CD4-positive, alpha-beta T cell treated with Interleukin-2 at 100 ng/mL for 4 hours (primary cell): ENCODE measurements around the gene FOXE1.

ENCODE experiments used
- DNase-seq: peaks from one replicate; pipeline ENCODE4 v3.0.0-alpha.2; 2020; ENCODE audit warnings: low spot score

The FOXE1 gene

DNA sequence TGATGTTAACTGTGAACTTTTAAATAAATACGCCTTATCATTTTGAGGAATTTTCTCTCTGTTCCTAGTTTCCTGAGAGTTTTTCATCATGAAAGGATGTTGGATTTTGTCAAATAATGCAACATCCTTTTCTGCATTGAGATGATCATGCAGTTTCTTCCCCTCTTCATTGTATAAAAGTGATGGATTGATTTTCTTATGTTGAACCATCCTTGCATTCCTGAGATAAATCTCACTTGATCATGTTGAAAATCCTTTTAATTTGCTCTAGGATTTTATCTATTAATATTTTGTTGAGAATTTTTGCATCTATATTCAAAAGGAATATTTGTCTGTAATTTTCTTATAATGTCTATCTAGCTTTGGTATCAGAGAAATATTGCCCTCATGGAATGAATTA, 13.3 kb downstream of the FOXE1 start:
- DNase-seq, result no peak

DNA sequence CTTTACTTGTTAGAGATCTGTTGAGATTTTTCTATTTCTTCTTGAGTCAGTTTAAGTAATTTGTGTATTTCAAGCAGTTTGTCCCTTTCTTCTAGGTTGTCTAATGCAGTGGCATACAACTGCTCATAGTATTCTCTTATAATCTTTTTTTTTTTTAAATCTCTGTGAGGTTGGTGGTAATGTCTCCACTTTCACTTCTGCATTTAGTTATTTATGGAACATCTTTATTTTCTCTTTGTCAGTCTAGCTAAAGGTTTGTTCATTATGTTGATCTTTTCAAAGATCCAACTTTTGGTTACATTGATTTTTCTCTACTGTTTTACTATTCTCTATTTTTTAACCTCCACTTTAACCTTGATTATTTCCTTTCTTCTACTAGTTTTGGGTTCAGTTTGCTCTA, 13.8 kb downstream of the FOXE1 start:
- DNase-seq, result no peak

DNA sequence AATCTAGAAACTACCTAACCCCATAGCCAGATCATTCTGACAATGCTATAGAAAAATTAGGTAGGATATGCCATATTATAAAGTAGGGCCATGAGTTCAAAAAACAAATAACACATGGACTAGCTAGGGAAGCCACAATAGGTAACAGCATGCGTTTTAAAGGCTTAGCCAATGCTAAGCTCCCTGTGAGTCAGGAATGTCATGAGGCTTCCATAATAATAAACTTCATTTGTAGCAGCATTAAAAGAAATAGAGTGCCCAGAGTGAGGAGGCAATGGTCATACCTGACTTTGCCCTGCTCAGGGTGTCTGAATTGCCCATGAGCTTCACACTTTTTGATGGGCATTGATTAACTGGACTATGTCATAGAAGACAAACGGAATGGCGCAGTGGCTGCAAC, 15.8 kb downstream of the FOXE1 start:
- DNase-seq, result no peak

DNA sequence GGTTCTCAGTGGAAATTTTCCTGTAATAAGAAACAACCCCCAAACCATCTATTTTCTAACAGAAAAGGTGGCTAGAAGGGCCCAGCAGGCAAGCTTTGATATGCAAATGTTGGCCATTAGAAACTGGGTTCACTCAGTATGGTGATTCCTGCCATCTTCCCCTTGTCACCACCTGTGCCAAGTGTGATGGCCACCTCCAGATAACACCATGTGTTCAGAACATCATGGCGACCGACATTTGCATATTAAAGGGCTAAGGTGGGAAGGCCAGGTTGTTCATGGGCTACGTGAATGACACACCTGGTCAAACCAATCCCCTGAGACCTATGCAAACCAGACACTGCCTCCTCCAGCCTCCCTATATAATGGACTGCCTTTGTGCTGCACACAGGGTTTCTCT, 20.4 kb downstream of the FOXE1 start:
- DNase-seq, result no peak

DNA sequence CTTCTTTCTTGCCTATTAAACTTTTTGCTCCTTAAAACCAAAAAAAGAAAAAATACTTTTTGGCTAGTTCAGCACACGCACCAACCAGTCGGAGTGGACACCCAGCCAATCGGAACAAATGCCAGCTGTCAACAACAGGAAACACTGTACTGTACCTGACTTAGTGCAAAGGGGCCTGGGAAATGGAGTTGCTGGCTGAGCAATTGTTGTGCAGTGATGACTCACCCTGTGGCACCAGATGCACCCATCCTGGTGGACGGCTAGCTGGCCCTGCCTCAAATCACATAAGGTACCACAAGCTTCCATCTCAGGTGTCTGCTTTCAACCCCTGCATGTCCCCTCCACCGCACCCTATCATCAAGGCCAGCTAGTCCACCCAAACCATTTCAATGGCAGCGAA, 20.9 kb downstream of the FOXE1 start:
- DNase-seq, result no peak

DNA sequence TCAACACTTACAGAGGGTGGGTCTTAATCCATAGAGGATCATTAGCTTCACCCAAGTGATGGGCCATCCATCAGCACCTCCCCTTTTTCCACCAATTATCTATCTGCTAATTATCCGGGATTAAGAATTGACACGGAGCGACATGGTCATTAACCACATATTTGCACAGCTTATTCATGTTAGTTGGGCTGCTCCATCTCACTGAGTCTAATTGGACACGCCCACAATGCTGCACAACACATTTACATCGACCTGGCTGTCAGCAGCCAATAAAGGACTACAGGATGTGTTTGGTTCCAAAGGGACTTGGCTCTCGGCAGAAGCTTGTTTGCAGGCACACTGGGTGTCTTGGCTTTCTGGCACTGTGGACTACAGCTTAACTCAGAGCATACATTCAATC, 21.6 kb downstream of the FOXE1 start:
- DNase-seq, result no peak

DNA sequence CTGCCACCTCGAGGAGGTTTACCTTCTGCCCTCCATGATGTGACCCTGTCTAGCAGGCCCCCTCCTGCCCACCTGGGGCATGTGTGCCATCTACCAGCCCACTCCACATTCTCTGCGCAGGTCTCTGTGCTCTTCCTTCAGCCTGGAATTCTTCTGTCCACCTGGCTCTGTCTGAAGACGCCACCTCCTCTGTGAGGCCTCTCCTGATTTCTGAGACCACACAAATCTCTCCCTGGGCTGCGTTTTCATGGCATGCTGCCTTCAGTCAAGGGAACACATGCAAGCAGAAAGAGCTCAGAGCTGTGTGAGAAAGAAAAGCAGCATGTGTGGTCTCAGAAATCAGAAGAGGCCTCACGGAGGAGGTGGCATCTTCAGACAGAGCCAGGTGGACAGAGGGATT, 22.1 kb downstream of the FOXE1 start:
- no peak for DNase-seq

DNA sequence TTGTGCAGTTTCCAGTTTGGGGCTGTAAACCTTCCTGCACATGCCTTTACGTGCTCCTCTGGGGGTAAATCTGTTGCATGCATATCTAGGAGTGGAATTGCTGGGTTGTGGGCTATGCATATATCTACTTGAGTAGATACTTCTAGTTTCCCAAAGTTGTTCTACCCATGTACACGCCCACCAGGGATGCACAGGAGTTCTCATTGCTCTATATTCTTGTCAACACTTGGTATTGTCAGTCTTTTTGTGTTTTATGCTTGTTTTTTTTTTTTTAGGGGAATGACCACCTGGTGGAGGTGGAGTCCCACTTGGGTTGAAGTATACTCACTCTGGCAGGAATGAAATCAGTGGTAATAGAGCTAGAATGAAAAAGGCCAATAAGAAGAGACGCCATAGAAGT, 23.0 kb downstream of the FOXE1 start:
- DNase-seq, result no peak

DNA sequence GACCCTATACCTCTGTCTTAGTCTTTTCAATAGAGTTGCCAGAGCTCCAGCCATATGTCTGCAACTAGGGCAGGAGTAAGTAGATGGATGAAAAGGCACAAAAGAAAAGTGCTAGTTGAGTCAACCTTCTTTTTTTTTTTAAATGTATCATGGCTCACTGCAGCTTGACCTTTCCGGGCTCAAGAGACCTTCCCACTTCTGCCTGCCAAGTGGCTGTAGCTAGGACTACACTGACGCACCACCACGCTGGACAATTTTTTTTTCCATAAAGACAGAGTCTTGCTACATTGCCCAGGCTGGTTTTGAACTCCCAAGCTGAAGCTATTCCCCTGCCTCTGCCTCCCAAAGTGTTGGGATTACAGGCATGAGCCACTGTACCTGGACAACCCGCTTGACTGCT, 27.3 kb downstream of the FOXE1 start:
- no peak for DNase-seq

DNA sequence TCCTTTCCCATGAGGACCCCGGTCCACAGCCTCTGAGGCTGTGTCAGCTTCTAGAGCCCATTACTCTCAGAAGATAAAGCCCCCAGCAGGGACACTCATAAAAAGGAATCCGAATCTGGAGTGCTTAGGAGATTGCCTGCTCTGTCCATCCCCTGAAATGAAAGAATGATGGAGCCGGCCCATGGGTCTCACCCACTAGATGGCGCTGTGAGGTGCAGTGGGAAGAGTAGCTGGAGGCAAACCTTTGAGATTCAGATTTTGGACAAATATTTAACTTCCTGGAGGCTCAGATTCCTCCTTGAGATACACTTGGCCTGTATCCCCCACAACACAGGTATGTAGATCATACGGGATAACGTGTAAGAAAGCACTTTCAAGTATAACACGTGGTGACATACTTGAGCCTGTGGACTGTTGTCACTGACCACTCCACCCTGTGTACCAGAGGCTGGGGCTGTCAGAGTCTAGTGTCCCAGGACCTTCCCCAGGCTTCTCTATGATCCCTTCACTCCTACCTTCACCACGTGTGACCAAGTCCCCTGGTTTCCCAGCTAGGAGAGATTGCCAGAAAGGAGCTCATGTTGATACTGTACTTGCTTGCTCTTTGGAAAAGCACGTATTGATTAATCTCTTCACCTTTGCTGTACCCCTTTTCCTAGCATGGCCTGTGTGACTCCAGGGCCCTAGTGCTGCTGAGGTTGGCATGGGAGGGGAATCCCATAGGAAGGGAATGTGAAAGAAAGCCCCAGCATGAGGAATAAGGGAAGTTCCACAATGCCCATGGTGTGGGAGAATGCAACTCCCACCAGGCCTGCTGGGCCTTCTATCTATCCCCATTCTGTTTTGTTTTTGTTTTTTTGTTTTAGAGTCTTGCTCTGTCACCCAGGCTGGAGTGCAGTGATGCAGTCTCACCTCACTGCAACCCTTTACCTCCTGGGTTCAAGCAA, 37.2 kb downstream of the FOXE1 start:
- peak; percentile 74 for DNase-seq

DNA sequence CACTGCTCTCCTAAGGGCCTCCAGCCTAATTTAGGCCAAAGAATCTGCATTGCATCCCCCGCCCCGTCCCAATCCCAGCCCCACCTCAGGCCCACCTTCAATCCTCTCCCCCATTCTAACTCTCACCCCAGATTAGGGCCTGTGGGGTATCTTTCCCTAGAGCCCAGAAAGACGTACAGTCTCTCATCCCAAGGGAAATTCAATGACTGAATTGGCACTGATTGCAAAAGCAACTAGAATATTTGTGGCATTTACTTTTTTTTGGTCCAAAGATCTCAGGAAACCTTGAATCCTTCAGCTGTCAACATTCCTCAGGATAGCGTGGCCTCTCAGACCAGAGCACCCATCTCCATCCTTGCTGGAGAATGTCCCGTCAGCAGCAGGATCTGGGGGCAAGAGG, 38.7 kb downstream of the FOXE1 start:
- DNase-seq, result no peak

DNA sequence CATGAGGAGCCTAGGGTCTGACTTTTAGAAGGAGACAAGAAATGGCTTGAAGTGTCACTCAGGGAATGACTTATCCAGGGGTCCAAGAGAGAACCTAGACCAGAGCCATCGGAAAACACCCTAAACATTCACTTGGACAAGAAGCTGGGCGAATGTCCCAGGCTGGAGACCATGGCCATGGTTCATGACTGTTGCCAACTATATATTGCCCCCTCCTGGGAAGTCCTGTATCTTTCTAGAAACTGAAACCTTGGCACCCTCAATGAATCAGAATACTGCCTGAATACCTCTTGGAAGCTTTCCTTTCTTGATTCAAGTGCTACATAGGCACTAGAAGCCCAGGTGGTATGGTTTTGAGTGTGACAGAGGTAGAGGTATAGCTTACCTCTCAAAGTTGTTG, 39.4 kb downstream of the FOXE1 start:
- DNase-seq, result no peak

DNA sequence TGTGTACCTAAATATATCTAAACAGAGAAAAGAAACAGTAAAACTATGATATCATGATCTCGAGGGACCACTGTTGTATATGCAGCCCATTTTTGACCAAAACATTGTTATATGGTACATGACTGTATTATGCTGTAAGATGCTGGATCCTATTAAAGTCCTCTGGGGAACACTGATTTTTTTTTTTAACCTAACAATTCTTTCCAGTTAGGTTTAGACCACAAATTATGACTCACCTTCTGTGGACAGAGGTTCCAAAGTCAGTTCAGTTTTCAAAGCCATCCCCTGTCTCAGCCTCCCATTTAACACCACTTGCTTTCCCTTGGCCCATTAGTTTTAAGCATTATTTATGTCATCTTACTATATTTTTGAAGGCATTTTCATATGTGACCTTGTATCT, 42.2 kb downstream of the FOXE1 start:
- no peak for DNase-seq

DNA sequence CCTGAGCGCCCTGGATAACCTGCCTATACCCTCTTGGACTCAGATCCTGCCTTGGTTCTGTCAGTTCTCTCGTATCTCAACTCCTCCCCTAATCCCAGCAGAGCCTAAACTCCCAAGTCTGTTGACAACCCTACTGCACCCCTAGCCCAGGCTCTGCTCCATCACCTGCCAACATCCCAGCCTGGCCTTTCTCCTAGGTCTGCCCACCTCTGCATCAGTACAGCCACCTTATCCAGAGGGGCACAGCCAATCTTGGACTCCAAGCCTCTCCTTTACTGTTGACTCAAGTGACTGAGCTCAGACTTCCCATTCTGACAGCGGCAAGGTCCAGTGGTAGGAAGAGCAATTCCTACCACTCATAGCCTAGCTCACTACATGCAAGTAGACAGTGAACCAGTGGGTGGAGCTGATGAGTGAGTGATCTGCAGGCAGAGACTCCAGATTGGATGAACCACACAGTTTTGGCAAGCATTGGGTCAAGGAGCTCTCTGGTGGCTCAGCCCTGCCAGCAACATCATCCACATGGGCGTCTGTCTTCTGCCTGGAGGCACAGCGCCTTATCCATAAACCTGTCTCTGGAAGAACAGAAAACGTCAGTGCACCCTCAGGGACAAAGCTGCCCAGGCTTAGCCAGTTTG, 42.8 kb downstream of the FOXE1 start:
- DNase-seq, result no peak

DNA sequence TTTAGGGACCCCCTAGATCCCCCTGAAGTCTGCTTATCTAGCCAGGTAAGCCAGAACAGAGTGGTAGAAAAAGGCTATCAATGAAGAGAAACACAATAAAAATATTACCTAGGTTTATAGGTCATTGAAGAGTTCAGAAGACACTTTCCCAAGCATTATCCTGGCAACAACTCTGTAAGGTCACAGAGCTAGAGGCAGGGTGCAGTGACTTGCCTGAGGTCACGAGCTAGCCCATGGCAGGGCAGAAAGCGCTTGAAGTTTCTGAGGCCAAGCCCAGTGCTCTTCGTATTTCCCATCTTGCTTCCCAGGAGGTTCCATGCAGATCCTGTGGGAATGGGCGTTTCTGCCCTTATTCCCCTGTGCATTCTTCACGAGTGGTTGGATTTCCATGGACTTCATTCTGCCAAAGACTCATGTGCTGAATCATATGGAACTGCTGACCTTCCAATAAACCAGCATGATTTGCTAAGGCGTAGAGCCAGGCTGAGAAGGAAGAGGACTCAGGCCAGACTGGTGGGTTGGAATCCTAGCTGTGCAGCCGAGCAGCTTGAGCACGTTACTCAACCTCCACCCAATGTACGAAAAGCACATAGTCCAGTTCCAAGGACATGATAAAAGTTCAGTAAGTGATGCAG, 47.2 kb downstream of the FOXE1 start:
- DNase-seq, result no peak

DNA sequence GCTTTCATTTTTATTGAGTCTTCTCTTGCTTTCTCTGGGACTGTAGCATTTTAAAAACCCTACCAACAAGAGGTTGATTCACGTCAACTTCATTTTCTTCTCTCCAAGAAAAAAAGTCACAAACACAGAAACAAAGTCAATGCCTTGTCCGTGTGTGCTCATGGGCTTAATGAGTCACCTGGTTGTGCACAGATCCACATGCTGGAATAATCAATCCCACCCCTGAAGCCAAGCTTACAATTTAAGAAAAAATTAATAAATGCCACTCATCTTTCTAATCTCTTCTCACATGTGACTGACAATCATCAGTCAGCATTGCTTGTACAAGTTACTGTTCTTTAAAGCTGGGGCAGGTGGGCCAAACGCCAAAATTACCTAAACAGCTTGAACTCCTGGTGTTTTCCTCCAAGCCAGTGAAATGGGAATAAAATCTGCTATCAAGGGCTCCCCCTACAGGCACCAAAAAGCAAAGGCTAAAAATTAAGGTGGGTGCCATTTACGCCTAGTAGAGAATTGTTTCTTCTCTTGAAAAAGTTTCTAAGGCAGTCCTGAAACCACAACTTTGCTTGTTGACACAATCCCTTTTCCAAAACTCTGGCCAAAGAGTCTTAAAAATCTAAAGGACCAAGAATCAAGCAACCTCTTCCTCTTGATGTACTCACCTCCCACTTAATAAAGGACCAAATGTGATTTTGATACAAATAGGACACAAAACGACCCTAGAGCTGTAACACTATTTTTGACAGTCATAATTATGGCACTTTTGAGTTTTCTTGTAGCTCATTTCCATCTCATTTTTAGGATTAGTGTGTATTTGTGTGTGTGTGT, 47.9 kb downstream of the FOXE1 start:
- peak; percentile 66 for DNase-seq

DNA sequence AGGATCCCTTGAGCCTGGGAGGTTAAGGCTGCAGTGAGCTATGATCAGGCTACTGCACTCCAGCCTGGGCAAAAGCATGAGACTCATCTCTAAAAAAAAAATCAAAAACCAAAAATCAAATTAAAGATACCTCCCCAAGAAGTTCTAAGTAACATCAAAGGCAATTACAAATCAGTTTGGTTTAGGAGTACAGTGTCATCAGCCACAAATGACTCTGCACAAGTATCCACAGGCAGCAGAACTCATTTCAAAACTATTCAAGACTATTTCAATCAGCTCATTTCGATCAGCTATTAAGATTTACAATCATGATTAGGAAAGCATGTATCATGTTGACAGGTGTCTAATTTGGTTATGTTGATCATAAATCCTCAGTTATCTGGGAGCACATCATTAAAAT, 50.2 kb downstream of the FOXE1 start:
- peak; percentile 46 for DNase-seq

DNA sequence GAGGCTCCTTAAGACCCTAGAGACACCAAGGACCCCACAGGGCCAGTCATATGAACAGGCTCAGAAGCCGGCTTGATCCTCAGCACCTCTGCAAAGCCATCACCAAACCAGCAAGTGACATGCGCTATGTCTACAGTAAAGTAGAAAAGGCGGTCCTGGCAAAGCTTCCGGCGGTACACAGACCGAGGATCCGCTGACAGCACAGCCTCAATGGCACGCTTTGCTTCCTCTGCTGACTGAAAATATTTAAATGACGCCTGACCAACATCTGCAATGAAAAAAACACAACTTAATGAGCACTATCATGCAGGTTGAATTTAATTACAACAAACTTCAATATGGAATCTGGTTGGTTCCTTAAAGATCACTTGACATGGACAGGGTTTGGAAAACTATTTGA, 51.7 kb downstream of the FOXE1 start:
- DNase-seq, result peak; percentile 63

DNA sequence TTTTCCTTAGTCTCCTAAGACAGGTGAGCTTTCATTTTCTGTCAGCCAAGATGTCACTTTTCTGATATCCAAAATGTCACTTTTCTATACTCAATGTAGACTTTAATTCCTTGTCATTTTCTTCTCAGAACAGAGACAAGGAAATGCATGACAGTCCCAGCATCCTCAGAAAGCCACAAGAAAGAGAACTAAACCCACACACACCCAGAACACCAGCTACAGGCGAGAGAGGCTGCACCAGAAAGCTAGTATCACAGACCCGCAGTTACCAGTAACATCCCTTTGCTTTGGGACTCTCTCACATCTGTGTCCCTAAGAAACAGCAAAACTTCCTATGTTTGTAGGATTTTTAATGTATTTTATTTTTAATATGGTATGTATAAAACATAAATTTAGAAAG, 52.2 kb downstream of the FOXE1 start:
- peak; percentile 83 for DNase-seq
